GM19351 (cell line): ENCODE data around the gene SLC26A9.

Source experiments
- ATAC-seq: cut with Tn5 transposase; IDR thresholded peaks from one replicate; pipeline ENCODE4 v1.9.1; 2021; ENCODE audit warnings: mild to moderate bottlenecking, moderate library complexity; ENCODE audit not compliant: unreplicated experiment

SLC26A9 gene

DNA sequence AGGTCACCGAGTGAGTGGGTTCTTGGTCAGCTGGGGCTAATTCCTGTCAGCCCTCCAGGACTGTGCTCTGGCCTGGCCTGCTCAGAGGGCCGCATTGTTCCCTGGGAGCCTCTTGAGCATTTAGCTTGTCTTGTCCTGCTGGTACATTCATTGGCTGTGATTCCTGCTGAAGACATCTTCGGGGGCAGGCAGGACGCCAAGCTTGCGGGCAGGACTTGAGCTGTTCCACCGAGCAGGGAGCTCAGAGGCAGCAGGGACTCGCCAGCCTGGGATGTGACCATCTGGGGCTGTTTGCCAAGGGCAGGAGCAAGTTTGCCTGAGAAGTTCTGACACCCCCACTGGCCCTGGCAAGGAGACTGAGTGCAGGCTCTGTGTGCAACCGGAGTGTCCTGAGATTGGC is 7.0 kb upstream of the SLC26A9 start:
- no peak for ATAC-seq

DNA sequence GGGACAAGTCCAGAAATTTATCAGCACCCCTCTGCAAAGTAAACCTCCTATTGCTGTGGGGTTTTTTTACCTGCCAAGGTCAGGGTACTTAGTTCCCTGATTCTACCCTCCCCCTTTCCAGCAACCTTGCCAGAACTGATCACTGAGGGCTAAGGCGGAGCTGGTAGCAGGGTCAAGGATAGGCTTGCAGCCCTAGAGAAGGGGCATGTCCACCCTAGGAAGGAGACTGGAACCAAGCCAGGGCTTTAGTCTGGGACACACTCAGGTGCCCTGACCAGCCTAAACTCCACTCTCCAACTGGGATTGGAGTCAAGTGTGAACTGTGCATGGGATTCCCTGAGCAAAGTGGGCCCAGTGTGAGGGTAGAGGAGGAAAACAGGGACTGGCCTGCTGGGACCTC is 6.5 kb upstream of the SLC26A9 start:
- no peak for ATAC-seq

DNA sequence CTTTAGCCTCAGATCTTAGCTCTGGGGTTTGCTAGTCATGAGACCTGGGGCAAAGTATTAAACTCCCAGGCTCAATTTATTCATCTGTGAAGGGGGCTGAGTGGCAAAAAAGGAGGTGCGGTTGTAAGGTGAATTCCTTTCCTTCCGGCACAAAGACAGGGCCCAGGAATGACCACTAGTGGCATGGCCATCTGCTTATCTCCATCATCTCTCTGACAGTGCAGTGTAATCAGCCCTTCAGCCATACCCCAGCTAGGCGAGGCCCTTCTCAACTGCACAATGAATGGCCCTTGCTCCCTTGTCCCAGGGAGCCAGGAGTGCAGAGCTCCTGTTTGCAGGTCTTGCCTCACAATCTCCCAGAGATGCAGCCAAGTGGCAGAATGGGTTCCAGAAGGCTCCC is 5.6 kb upstream of the SLC26A9 start:
- ATAC-seq = no peak

DNA sequence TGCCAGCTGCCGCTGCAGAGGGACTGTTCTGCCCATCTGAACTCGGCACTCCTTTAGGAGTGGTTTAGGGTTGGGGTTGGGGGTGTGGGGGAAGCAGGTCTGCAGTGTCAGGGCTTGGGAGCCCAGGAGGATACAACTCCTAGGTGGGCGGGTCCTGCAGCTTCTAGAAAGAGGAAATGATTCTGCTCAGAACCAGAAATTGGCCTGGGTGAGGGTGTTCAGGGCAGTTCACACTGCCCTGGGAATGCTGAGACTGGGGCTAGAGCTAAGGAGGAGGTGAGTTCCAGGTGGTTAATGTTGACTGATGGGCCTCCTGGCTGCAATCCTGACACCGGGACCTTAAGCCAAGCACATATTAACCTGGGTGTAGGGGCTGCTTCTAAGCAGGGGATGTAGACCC is 4.8 kb upstream of the SLC26A9 start:
- ATAC-seq = no peak

DNA sequence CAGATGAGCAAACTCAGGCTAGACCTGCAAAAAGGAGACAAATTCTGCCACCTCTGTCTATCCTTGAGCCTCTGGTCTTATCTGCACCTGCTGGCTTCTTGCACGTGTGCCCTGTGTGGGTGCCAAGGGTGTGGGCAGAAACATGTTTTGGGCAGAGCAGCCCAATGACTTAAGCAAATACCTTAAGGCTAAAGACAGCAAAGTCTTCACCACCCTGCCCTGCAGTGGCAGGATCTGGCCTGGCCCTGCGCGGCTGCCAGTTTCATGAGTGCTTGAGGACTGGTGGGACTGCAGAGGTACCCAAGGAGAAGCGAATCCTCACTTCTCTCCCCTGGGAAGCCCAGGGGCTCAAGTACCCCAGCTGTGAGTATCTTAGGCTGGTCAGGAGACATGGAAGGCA is 3.8 kb upstream of the SLC26A9 start:
- ATAC-seq = no peak

DNA sequence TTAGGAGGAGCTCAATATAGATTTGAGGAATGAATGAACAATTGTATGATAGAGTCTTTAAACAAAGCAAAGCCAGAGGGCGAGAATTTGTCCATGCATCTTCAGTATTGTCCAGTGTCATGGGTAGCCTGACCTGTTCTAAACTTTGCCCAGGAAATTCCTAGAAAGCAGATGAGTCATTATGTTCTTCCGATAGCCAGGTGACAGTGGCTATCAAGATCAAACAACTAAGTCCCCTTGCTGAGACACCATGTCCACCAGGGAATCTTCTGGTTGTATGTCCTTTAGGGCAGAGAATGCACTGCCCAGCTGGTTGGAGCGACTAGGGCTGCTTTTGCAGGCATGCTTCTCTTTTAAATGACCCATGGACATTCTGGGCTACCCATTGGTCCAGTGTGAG is 1.8 kb upstream of the SLC26A9 start:
- no peak for ATAC-seq

DNA sequence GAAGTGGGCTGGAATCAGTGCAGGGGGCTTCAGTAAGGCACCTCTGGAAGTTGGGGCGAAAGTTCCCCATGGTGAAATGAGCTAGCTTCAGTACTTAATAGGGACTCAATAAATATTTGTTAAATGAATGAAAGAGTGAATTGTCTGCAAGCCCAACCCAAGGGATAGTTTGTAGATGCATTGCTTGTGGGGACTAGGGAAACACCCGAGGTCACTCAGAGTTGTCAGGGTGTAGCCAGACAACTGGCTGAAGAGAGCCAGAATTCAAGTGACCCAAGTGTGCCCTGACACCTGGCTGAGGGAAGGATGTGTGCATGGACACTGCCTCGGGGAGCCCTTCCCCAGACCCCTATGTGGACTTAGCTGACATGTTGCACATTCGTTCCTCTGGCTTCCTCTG is 1.3 kb upstream of the SLC26A9 start:
- no peak for ATAC-seq

DNA sequence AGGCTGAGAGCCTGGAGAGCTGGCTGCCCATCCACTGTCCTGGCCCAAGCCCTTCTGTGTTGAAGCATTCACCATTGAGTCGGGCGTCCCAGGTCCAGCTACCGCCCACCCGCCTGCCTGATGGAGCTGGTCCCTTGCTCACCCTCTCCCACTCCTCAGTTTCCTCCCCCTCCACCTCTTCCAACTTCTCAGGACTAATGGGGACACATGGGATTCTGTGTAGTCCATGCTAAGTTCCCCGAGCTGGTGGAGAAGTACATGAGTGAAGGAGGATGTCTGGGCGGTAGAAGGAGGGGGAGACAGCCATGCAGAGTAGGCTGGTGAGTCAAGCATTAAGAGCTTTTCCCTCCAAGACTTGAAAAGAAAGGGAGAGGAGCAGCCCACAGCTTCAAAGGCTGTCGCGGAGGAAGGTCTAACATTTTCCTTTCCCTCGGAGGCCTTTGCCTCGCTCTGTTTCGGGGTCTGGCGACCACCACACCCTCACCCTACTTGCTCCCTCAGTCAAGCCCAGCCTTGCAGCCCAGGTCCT is 561 bp downstream of the SLC26A9 start:
- no peak for ATAC-seq

DNA sequence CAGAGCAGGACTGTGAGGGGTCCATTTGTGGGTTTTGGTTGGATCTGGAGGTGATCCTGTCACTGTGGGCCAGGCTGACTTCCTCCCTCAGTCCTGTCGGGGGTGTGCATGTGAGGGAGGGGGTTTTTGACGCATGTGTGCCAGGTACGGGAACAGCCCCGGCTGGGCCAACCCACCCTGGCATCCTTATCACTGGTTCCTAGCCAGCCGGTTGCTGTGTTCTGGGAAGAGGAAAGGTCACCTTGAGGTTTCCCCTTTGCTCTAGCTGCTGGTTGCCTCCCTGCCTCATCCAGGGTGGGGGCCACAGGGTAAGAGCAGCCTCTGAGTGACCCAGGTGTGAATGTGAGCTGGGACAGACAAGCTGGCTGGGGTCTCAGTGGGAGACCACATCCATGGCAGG is 2.5 kb downstream of the SLC26A9 start:
- ATAC-seq = no peak

DNA sequence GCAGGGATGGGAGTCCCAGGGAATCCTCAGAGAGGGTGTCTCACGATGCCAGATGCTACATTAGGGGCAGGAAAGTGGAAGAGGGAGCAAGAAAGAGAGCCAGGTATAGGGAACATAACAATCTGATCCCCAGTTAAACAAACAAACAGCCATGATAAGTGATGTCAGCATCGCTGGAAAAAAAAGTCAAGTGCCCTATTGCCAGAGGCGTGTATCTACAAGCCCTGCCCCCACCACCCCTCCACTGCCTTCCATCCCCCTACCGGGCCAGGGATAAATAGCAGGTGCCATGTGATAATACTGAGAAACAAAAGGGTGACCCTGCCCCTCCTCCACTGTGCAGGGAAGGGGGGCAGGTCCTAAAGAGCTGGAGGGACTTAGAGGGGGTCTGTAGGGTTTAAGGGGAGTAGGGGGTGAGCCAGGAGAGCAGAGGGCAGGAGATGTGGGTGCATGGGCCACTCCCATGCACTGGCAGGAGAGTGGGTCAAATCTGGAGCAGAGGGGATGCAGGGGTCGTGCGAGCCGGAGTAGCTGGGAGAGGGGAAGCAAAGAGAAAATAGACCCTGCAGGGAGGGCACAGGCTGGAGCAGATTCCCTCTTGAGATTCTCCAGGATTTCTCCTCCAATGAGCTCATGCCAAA is 3.4 kb downstream of the SLC26A9 start:
- no peak for ATAC-seq

DNA sequence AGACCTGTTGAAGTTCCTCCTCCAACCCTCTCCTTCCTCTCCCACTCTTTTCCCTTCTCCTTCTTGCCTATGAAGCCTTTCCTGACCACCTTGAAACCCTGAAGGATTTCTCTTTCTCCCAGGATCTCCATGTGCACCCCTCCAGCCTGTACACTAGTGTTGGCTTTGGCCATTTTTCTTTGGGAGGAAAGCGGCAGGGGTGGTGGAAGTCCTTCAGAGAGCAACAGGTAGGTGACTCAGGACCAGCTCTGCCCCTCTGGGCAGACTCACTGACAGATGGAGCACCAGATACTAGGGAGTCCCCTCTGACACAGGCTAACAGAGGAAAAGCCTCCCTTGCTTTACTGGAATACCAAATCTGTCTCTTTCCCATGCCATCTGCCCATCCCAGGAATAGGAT is 4.6 kb downstream of the SLC26A9 start:
- ATAC-seq = no peak

DNA sequence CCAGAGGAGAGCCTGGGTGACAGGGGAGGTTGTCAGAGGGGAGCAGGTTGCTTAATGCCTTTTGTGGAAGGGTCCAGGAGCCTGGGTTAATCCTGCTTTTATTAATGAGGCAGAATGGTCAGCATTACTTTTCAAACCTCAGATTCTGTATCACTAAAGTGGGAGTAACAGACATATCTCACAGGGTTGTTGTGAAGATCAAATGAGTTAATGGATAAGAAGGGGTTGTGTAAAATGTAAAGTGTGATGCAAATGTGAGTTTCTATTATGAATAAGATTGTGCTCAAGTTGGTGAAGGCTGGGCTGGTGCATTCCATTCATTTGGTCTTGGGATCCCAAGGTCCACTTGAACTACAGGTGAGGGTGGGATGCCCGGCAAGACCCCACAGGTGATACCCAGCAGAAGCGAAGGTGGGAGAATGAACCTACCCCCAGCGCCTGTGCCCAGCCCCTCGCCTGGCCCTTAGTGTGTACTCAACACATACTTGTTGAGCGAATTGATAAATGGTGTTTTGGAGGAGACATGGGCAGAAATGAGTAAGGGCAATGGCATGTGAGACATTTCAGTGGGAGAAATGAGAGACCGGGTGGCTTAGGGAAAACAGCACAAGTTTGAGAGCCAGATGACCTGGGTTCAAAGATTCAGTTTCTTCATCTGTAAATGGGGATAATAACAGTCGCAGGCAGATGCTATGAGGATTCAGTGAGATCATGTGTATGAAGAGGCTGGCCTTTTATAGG is 6.2 kb downstream of the SLC26A9 start:
- ATAC-seq = no peak

DNA sequence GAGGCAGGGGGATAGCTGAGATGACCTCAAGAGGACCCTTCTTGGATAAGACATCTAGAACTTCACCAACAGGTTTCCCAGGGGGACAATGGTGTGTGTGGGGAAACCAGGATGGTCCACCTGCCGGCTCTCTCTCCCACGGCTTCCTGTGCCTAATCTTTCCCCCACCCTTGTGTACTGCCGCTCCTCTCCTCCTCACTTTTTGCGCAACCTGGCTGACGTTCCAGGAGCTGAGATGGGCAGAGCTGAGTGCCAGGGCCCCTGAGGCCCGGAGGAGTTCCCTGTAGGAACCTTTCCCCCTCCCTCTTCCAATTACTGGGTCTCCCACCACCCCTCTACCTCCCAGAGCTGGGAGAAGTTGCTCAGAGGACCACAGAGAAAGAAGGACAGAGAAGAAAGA is 6.9 kb downstream of the SLC26A9 start:
- ATAC-seq = no peak

DNA sequence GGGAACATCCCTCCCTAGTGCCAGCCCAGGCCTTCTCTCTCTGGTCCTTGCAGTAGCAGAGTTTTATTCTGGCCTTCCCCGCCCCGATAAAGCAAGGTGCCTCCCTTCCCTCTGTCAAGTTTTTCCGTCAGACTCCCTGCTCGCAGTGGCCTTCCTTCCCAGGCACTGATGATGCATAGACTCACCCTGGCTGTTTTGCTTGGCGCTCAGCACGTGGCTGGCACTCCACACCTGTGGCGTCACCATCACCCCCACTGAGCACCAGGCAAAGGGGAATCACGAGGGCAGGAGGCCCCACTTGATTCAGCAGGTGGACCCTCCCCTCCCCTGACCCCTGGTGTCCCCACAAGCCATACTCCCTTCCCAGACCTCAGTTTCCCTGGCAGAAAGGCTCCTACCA is 7.4 kb downstream of the SLC26A9 start:
- no peak for ATAC-seq

DNA sequence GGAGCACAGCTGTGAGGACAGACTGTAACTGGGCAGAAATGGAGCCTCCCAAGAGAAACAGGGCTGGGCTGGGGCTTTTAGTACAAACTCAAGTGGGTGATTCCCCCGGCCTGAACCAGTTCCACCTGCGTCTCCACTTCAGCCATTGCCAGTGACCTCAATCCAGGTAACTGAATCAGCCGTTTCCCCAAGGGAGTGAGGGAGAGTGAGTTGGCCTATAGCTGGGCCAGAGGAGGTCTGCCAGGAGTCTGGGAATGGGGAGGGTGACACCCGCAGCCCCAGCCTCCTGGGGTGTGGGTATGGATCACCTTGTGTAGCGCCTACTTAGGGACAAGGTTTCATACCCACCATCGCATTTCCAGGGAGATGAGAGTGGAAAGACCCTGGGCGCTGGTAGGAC is 8.5 kb downstream of the SLC26A9 start:
- no peak for ATAC-seq

DNA sequence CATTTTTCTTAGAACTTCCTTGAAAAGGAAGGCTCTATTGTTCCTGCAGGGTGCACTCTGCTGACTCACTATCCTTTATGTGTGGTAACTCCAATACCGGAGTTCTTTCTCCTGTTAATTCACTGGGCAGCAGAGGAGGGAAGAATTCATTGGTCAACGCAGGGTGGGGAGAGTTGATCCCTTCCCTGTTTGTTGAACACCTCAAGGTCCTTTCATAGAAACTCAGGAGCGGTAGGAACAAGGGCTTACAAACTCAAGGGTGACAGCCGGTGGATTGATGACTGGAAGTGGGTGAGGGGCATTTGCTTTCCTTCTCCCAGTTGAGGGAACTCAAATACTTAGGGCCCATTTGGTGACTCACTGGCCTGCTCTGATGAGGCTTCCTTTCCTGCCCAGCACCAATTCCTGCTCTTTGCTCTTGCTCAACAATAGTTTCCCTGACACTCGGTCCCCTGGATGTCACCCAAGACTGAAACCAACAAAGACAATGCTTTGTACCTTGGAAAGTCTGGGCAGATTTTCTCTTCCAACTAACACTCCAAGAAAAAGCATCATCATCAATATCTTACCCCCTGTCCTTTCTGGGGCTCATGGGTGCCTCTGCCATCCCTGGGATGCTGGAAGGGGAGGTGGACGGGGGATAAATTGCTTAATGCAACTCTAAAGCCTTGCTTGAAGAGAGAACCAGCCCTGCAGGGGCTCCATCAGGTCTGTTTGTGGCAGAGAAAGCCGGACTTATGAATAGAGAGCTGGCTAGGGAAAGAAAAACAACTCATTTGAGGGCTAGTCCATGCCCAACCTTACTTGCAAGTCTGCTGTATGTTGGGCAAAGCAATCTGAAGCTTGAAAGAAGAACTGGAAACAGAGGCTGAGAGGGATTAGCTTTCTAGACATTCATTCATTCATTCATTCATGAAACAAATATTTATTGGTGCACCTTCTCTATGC is 9.3 kb downstream of the SLC26A9 start:
- no peak for ATAC-seq

DNA sequence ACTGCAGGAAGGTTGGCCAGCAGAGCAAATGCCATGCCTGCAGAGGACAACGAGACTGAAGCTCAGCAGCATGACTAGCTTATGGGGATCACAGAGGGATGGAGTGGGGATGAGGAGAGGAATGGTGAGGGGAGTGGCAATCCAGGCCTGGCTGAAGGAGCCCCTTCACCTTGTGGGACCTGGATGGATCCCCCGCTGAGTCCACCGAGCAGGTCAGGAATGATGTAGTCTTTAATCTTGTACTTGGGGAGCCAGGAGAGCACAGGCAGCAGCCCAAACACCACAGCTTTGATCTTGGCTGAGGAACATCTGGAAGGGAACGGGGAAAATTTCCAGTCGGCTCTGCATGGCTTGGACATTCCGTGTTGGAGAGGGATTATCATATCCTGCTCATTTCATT is 10.5 kb downstream of the SLC26A9 start:
- no peak for ATAC-seq

DNA sequence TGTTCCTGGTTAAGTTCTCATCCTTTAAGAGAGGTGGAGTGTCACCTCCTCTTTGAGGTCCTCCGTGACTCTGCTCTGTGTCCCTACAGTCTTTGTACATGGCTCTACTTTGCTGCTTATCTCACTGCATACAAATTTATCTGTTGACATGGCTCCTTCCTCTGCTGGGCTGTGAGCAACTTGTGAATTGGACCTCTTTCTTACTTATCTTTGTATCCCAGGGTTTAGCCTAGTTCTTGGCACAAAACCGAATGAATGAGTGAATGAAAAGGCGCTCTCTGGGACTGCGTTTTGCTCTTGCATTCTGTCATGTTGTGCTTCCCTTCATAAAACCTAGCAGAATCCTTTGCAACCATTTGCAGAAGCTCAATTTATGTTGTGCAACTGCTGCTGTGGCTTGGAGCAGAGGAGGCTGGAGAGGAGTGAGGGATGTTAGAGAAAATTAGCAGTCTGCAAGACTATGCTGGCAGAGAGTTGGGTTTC is 12.4 kb downstream of the SLC26A9 start:
- no peak for ATAC-seq

DNA sequence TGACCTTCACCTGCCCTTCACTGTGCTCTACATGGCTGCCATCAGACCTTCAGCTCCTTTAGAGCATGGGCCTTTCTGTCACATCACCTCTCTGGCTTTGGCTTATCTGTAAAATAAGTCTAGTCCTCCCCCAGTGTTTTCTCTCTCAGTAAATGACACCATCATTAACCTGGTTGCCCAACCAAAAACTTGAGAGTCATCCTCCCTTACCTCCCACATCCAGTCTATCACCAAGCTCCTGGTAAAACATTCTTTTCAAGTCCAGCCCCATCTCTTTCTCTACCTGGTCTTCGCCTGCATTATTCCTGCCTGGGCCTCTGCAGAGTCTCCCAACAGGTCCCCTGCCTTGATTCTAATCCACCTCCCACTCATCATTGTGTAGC is 13.1 kb downstream of the SLC26A9 start:
- no peak for ATAC-seq

DNA sequence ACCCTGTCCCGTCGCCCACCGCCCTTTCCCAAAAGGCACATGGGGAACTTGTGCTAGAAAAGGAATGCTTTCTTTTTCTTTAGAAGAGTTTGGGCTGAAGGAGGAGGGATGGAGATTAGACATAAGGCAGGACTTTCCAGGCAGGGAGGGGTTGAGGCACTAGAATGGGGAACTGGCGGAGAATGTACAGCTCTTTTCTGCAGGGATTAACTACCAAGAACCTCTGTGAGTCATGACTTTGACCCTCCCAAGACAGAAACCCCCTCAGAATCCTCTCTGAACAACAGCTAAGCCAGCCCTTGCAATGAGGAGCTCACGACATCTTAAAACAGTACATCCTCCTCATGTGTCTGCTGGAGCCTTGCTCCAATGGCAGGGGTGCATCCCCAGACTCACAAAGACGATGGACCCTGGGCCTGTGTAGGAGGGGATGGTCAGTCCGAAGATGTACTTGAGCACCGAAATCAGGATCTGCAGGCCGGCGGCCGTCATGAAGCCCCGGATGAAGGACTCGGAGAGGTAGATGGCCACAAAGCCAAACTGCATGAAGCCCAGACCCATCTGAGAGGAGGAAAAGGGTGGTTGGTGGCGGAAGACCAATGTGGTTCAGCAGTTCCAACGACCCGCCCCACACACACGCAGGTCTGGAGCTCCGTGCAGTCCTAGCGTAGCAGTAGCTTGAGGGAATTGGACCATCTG is 13.6 kb downstream of the SLC26A9 start:
- ATAC-seq = no peak

DNA sequence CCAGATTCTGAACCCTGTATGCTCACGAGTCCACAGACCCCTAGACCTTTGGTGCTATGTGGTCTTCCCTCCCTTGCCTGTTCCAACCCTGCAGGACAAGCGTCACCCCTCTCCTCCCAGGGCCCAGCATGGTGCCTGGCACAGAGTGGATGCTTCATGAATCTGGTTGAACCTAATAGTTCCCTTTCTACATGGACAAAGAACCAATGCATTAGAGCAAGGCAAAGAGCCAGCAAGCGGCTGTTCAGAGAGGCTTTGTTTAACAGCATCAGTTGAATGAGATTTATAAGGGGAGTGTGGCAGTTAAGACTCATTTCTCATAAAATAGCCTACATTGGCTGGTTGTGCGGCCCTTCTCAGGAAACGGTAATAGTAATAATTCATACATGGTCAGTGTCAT is 14.9 kb downstream of the SLC26A9 start:
- no peak for ATAC-seq
